Suppressor macrophage treated with lipopolysaccharide for 4 hours (primary cell): ENCODE data around the gene MAPK8IP3.

Experiments
- DNase-seq: peaks from one replicate; pipeline ENCODE4 v3.0.0-alpha.2; 2020

MAPK8IP3 gene, protein sequence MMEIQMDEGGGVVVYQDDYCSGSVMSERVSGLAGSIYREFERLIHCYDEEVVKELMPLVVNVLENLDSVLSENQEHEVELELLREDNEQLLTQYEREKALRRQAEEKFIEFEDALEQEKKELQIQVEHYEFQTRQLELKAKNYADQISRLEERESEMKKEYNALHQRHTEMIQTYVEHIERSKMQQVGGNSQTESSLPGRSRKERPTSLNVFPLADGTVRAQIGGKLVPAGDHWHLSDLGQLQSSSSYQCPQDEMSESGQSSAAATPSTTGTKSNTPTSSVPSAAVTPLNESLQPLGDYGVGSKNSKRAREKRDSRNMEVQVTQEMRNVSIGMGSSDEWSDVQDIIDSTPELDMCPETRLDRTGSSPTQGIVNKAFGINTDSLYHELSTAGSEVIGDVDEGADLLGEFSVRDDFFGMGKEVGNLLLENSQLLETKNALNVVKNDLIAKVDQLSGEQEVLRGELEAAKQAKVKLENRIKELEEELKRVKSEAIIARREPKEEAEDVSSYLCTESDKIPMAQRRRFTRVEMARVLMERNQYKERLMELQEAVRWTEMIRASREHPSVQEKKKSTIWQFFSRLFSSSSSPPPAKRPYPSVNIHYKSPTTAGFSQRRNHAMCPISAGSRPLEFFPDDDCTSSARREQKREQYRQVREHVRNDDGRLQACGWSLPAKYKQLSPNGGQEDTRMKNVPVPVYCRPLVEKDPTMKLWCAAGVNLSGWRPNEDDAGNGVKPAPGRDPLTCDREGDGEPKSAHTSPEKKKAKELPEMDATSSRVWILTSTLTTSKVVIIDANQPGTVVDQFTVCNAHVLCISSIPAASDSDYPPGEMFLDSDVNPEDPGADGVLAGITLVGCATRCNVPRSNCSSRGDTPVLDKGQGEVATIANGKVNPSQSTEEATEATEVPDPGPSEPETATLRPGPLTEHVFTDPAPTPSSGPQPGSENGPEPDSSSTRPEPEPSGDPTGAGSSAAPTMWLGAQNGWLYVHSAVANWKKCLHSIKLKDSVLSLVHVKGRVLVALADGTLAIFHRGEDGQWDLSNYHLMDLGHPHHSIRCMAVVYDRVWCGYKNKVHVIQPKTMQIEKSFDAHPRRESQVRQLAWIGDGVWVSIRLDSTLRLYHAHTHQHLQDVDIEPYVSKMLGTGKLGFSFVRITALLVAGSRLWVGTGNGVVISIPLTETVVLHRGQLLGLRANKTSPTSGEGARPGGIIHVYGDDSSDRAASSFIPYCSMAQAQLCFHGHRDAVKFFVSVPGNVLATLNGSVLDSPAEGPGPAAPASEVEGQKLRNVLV (N-terminal part only)

DNA sequence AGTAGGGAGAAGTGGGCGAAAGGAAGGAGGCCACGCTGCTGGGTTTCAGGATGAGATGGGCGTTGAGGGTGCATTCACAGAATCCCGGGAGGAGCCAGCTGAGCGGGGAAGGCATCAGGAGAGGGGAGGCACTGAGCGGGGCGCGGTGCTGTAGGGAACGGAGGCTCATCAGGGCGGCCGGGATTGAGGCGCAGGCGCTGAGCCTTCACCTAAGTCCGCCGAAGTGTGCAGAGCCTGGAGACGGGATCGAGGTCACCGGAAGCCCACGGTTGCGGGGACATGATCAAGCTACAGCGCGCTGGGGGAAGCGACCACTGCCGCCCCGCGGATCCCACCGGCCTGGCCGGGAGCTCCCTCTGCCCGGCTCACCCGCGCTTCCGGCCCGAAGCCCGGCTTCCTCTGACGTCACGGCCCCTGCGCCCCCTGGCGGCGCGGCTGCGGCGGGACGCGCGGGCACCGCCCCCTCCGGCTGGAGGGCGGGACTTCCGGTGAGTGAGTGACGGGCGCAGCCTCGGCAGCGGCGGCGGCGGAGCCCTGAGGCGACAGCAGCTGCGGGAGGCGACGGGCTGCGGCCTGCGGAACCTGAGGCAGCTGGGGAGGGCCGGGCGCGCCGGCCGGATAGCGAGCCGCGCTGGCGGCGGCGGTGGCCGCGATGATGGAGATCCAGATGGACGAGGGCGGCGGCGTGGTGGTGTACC lies at the start of gene MAPK8IP3:
MAPK8IP3 (plus strand) TSS at position 508 of the 698 bp plus-strand sequence; CDS start at position 653, 145 bp downstream.
- peak; percentile 97 for DNase-seq

DNA sequence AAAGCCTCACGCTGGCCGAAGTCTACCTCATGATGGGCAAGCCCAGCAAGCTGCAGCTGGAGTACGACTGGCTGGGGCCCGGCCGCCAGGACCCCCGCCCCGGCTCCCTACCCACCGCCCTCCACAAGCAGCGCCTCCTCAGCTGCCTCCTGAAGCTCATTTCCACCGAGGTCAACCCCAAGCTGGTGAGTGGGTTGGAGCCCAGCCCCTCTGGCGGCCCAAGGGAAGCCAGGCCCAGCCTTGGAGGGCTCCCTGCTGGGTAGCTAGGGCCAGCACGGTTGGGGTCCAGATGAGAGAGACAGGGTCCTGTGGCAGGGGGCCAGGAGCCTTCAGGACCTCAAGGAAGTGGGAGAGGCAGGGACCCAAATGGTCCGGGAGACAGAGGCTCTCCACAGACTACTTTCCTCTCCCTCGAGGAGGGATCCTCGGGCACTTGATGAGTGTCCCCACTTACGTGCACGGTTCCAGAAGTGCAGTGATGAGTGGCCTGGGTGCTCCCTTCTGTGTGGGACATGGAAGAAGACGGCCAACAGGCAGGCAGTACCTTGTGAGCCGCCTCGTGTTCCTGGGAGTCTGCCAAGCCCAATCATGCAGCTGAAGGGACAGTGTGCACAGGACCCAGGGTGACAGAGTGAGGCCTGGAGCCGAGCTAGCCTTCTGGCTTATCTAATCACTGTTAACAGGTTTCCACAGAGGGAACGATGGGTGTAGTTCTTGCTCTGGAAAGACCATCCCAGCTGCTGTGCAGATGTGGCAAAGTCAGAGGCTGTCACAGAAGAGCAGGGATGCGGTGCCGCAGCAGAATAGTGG lies 49.0 kb upstream of the MAPK8IP3 start:
- no peak for DNase-seq

DNA sequence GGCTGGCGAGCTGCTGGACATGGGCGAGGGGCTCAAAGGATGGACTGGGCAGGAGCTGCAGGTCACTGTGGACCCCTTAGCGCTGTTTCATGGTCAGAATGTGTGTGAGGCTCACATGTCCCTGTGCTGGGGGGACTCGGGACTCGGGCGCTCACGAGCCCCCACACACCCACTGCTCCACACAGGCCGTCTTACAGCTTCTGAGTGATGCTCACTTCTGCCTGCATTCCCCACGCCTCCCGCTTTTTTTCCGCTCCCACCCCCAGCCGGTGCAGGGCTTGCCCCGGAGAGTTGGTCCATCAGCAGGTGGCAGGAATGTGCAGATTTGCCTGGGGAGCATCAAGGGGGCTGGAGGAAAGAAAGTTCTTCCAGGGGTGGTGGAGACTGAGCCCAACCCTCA lies 48.2 kb upstream of the MAPK8IP3 start:
- DNase-seq = no peak

DNA sequence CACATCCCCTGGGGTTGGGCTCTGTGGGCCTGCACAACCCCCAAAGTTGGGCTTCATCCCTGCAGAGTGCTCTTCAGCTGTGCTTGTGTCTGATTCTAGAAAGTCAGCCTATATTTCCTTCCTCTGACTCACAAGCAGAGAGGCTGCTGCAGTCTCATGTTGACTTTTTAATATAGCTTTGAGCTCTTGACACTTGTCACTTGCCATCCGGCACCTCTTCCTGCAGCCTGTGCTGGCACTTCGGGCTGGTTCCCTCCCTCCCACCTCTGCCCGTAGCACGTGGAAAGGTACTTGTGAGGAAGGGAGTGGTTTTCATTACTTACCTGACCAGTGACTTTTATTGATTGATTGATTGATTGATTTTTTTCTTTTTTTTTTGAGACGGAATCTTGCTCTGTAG lies 47.0 kb upstream of the MAPK8IP3 start:
- DNase-seq = no peak

DNA sequence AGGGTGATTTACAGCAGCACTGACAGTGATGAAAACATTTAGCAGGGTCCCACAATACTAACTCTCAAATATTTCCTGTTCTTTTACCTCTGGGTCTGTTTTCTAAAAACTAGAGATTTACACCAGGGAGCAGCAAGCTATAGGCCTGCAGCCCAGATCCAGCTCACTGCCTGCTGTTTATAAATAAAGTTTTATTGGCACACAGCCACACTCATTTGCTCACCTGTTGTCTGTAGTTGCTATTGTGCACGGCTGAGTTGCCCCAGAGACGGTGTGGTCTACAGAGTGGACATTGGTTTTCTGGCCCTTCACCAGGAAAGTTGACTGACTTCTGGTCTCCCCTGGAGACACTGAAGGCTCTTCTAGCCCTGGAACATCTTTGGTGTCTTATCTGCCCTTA lies 44.2 kb upstream of the MAPK8IP3 start:
- DNase-seq = no peak

DNA sequence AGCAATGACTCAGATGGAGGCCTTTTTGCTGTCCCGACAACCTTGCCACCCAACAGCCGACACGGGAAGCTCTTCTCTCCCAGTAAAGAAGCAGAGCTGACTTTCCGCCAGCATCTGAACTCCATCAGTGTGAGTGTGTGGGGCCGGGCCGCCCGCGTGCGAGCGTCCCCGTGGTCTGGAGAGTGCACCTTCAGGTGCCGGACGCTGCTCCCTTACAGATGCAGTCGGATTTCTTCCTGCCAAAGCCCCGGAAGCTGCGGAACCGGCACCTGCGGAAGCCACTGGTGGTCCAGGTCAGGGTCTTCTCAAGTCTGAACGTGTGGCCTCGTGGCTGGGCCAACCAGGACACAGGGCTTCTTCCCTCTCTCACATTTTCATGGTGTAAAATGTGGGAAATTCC lies 43.5 kb upstream of the MAPK8IP3 start:
- no peak for DNase-seq

DNA sequence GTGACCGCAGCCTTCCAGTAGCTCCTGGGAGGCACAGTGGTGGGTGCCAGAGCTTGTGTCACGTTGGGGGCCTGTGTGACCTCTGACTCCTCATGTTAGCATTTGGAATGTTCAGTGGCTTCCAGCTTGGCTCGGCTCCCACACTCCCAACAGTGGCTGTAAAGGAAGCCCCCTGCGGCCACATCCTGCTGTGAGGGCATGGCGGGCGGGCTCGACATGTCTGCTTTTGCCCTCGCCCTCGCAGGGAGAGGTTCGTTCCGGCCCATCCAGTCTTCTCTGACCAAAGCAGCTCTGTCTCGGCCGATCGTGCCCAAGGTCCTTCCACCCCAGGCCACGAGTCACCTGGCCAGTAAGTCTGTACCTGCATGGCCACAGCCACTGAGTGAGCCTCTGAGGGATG lies 40.2 kb upstream of the MAPK8IP3 start:
- DNase-seq = no peak

DNA sequence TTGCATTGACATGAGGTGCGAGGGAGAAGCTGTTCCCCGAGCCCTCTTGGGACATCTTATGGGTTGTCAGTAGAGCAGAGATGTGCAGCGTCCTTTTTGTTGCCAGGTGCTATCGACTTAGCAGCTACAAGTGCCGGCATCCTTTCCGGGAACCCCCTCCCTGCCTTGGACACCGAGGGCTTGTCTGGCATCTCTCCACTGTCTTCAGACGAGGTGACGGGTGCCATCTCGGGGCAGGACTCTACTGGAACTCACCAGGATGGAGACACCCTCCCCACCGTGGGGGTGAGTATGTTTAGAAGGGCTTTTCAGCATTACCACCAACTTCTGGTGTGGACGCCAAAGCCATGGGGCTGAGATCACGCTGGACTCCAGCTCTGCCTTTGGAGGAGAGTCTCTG lies 39.7 kb upstream of the MAPK8IP3 start:
- no peak for DNase-seq

DNA sequence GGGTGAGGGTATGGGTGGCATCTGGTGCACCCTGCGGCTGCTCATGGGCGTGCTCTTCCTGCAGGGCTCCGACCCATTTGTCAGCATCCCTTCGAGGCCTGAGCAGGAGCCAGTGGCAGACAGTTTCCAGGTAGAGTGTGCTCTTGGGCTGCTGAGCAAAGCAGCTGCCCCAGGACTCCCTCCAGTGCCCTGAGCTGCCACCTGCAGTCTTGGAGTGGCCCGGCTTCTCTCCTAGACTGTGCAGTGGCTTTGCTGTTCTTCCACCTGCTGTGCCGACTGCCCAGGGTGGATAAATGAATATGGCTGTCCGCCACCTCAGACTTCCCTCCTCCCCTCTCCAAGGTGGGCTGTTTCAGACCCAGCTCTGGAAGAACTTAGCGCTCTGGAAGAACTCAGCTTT lies 38.7 kb upstream of the MAPK8IP3 start:
- DNase-seq = no peak

DNA sequence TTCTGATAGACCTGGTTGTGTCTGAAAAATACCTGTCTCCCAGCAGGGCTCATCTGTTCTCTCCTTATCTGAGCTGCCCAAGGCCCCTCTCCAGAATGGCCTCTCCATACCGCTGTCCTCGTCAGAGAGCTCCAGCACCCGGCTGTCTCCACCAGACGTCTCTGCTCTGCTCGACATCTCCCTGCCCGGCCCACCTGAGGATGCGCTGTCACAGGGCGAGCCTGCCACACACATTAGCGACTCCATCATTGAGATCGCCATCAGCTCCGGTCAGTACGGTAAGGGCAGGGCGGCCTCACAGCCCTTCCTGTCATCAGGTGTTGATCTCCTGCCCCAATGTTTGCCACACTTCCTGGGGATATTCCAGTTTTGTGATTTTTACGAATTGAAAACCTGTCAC lies 38.1 kb upstream of the MAPK8IP3 start:
- no peak for DNase-seq

DNA sequence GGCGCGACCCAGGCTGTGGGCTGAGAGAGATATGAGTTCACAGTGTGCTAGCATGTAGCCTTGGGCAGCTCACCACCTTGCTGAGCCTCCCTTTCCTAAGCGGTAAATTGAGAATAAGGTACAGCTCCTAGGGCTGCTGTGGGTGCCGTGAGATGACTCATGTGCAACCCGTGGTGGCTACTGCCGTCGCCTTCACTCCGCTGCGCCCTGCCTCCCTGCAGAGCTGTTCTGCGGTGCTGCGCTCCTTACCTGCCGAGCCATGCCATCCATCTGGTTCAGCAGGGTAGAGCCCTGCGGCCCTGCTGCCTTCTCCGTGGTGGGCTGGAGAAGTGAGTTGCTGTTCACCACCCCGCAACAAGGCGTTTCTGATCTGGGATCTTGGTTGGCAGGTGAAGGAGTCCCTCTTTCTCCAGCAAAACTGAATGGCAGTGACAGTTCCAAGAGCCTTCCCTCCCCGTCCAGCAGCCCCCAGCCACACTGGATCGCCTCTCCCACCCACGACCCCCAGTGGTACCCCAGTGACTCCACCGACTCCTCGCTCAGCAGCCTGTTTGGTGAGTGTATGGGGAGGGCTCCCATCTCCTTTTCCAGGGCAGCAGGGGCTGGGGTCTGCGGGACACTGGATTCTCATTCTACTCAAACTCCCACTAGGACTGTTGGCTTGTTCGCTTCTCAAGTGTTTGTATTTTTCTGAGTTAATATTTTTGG lies 37.2 kb upstream of the MAPK8IP3 start:
- no peak for DNase-seq

DNA sequence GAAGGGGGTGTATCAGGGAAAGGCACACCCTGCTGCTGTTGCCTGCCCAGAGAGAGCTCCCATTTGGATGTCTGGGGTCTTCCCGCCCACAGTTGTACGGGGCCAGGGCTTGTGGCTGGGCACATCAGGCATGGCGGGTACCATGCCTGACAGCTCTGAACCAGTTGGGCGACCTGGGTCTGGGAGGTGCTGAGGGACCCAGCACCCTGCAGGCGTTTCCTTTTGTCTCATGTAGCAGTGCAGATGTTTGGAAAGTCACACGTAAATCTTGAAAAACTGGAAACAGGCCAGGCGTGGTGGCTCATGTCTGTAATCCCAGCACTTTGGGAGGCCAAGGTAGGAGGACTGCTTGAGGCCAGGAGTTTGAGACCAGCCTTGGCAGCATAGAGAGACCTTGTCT lies 36.3 kb upstream of the MAPK8IP3 start:
- DNase-seq = no peak

DNA sequence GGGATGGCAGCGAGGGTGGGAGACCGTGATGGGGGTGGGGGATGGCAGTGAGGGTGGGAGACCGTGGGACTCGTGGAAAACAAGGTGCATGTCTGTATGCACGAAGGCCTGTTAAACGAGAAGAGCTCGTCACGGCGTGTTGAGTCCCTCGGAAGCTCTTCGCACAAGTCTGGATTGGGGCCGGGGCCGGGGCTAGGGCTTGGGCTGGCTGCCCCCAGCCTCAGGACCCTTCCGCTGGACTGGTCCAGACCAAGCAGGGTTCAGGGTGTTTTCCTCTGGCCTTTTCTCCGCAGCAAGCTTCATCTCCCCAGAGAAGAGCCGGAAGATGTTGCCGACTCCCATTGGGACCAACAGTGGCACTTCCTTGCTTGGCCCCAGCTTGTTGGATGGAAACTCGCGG lies 35.6 kb upstream of the MAPK8IP3 start:
- no peak for DNase-seq

DNA sequence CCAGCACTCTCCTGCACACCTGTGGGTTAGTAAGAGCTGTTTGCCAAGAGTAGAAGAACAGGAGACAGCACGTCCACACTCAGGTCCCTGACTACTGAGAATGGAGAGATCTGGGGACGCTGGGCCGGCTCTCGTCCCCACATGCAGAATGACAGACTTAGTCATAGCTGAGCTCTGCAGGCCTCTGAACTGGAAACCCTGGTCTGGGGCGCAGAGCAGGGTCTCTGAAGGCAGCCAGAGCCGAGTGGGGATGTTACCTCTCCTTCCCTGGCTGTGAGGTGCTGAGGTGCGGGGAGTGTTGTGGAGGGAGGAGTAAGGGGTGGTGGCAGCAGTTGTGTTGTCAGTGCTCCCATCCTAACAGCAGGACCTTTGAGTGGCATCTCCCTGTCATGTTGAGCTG lies 35.1 kb upstream of the MAPK8IP3 start:
- DNase-seq = no peak

DNA sequence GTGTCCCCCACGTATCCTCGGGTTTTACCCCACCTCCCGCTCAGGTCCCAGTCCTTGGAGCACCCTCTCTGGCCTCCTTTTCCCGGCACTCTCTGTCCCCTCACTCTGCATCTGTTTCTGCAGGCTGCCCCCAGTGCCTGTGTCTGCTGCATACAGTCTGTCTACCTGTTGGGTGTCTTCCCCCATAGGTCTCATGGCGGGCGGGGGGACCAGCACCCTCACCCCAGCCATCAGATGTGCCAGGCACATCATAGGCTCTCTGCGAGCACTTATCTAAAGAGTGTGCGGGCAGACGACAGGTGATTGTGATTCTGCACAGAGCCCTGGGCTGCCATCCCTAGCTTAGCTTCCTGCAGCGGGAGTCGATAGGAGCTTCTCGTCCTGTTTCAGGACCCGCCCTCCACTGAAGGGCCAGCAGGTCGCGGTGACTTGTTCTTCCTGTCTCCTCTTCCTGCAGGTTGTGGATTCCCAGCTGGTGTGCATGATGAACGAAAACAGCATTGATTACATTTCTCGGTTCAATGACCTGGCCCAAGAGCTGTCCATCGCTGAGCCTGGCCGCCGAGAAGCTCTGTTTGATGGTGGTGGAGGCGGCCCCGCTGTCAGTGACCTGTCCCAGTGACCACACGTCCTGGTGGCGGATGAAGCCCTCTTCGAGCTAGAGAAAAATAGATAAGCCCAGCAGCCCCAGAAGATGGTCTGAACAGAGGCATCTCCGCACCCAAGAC lies 32.4 kb upstream of the MAPK8IP3 start:
- no peak for DNase-seq

DNA sequence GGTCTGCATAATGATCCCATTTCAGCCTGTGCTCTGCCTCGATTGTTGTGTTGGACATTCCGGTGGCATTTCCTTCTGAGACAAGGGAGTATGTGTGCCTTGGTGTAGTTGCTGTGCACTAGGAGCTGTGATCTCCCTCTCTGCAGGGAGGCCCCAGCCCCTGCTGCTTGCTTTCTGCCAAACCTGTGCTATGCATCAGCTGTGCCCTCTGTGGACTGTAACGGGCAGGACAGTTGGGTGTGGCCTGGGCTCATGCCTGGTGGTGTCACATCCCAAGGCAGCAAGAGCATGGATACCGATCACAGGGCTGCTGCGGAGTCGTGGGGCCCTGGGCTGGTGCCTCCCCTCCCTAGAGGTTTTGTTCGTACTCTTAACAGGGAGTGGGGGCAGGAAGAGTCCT lies 31.7 kb upstream of the MAPK8IP3 start:
- no peak for DNase-seq

DNA sequence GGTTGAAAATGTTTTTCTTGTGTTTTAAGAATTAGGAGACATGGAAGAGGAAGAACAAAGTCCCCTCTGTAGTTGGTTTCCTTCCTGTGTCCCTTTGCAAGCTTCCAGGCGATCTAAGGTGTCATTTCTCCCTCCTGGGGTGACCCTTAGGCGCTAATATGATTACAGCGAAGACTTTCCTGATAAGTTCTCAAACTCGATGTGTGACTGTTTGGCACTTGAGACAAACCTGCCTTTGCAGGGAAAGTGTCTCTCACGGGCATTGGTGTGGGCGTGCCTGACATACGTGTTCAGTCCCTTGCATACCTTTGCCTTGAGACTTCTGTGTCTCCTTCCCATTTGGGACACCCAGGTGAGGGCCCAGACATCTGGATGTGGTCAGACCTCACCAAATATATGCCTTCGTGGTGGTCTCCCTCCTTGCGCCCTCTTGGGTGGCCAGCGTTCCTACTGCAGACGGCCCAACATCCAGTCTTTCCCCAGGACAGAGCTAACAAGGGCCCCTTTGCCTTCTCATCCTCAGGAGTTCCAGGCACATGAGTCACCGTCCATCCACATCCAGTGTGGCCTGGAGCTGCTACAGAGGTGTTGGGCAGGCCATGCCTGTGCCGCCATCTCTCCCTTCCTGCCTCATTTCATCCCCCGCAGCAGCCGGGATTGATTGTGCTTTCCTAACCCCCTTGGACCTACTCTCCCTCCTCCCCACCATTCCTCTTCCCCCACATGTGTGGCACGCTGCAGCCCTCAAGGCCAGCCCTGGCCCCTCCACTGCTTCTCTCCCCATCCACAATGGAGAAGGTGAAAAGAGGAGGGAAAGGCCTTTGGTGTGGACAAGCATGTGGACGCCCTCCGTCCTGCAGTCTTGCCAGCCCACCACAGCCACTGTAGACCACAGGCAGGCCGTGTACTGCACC lies 31.0 kb upstream of the MAPK8IP3 start:
- no peak for DNase-seq

DNA sequence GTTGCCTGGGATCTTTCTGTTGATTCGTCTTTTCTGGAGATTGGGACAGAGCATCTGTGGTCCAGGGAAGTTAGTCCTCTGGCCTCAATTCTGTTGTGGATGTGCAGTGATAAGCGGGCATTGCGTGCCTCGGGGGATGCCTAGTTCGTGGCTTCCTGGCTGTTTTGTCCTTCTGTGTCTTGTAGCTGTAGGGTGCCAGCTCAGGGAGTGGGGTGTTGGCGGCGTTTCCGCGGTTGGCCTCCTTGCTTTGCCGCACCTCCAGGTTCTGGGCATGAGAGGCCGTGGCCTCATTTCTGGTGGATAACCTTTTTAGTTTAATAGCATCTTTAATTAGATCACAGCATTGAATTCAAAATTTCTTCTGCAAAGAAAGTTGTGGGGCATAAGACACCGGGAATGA lies 29.3 kb upstream of the MAPK8IP3 start:
- DNase-seq = no peak

DNA sequence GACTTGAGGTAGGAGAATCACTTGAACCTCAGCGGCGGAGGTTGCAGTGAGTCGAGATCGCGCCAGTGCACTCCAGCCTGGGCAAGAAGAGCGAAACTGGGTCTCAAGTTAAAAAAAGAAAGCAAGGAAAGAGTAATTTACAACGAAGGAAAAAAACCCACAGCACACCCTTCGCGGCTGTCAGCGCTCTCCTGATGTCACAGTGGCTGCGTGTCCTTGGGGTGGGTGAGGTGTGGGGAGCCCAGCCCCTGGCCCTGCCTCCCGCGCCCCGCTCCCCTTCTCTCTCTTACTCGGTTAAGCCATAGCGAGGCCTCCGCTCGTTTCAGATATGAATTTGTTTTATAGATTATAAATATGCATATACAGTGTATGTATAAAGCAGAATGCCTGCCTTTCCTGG lies 28.7 kb upstream of the MAPK8IP3 start:
- DNase-seq = no peak
